H1 (cell line): ENCODE results near the gene NCSTN. TPM values are rescaled to one million over a fixed set of nuclear protein-coding genes. Genes with fewer than 3 reads are reported as not detected.

ENCODE experiments used
- CTCF ChIA-PET: fragments of 300-600 bp; sonication (Branson Sonifier 250); formaldehyde crosslinking; loops from one replicate; lab custom pipeline; 2021; ENCODE audit not compliant: partially characterized antibody; lab: Charles Lee
- POLR2A ChIA-PET: fragments of 300-600 bp; sonication (Branson Sonifier 250); formaldehyde crosslinking; loops from one replicate; lab custom pipeline; 2021; ENCODE audit warnings: inconsistent platforms; ENCODE audit not compliant: partially characterized antibody; lab: Charles Lee
- DNase-seq, 2 experiments: peaks; one replicate each; pipeline versions ENCODE4 v3.0.0 to v3.0.0-alpha.2; 2010 to 2022; ENCODE audit warnings: low spot score in 2 of 2, low read depth in 1 of 2, mixed read lengths in 1 of 2
- FAIRE-seq: peaks from 2 replicates; lab custom pipeline; 2011; peaks lifted over from hg19 to GRCh38; lab: Jason Lieb, UNC
- H2AFZ ChIP-seq: 2 replicates; pipeline ENCODE4 v1.8.1; 2012; ENCODE audit warnings: low read length, inconsistent platforms
- H2AK5ac ChIP-seq: 2 replicates; pipeline ENCODE4 v1.6.1; 2013; ENCODE audit warnings: low read depth, low read length
- H2BK120ac ChIP-seq: replicated peaks from 2 replicates; pipeline ENCODE3; 2013; ENCODE audit warnings: low read depth, low read length, inconsistent platforms
- H2BK12ac ChIP-seq: 2 replicates; pipeline ENCODE4 v1.6.1; 2013; ENCODE audit warnings: low read depth, low read length
- H2BK15ac ChIP-seq: 2 replicates; pipeline ENCODE4 v1.6.1; 2013; ENCODE audit warnings: low read length
- H2BK20ac ChIP-seq: 2 replicates; pipeline ENCODE4 v1.6.1; 2013; ENCODE audit warnings: low read length
- H2BK5ac ChIP-seq: 2 replicates; pipeline ENCODE4 v1.6.1; 2013; ENCODE audit warnings: low read depth, low read length
- H3K14ac ChIP-seq: 2 replicates; pipeline ENCODE4 v1.6.1; 2013; ENCODE audit warnings: inconsistent platforms; ENCODE audit not compliant: insufficient read length
- H3K18ac ChIP-seq: 2 replicates; pipeline ENCODE4 v1.6.1; 2013; ENCODE audit warnings: low read length; ENCODE audit errors: extremely low read depth
- H3K23ac ChIP-seq: 2 replicates; pipeline ENCODE4 v1.6.1; 2013; ENCODE audit warnings: inconsistent platforms; ENCODE audit not compliant: insufficient read length
- H3K23me2 ChIP-seq: 2 replicates; pipeline ENCODE4 v1.6.1; 2013; ENCODE audit warnings: low read depth, low read length
- H3K27ac ChIP-seq: 2 replicates; pipeline ENCODE4 v1.6.1; 2011; ENCODE audit warnings: low read depth, low read length, inconsistent platforms
- H3K27me3 ChIP-seq, 4 experiments: replicated peaks in 1 of 4; 1 replicate in 1 of 4; 2 replicates in 3 of 4; pipeline versions ENCODE4 v1.6.1 to v1.8.1; 2011 to 2013; ENCODE audit warnings: low read length in 3 of 4, mild to moderate bottlenecking in 3 of 4, inconsistent platforms in 2 of 4, mixed read lengths in 2 of 4, moderate library complexity in 1 of 4; ENCODE audit not compliant: control insufficient read depth in 3 of 4, insufficient read depth in 3 of 4; ENCODE audit errors: extremely low read depth in 1 of 4
- H3K36me3 ChIP-seq, 4 experiments: 2 replicates each; pipeline versions ENCODE4 v1.6.1 to v1.8.1; 2011 to 2013; ENCODE audit warnings: mild to moderate bottlenecking in 4 of 4, low read length in 3 of 4, moderate library complexity in 2 of 4, control low read depth in 1 of 4, inconsistent platforms in 1 of 4; ENCODE audit not compliant: insufficient read depth in 4 of 4, control insufficient read depth in 2 of 4
- H3K4ac ChIP-seq: replicated peaks from 2 replicates; pipeline ENCODE3; 2013; ENCODE audit warnings: low read length, low read depth, mixed read lengths, inconsistent platforms; ENCODE audit not compliant: insufficient read length
- H3K4me1 ChIP-seq, 4 experiments: replicated peaks in 1 of 4; 1 replicate in 1 of 4; 2 replicates in 3 of 4; pipeline versions ENCODE4 v1.6.1 to v1.8.1; 2011 to 2013; ENCODE audit warnings: low read length in 3 of 4, inconsistent platforms in 2 of 4, mixed read lengths in 1 of 4; ENCODE audit not compliant: insufficient read depth in 4 of 4, control insufficient read depth in 3 of 4
- H3K4me2 ChIP-seq, 2 experiments: 2 replicates each; pipeline versions ENCODE4 v1.6.1 to v1.8.1; 2011 to 2013; ENCODE audit warnings: low read depth in 2 of 2, low read length in 2 of 2, control low read depth in 1 of 2, inconsistent platforms in 1 of 2, mild to moderate bottlenecking in 1 of 2; ENCODE audit not compliant: insufficient read depth in 1 of 2
- H3K4me3 ChIP-seq, 4 experiments: fragments of 200-600, 300-600 bp in 1 of 4; sonication (generic), shearing (Covaris generic), sonication (Bioruptor Twin) in 1 of 4; 2 replicates each; pipeline versions ENCODE4 v1.5.1 to v1.8.1; 2011 to 2016; ENCODE audit warnings: low read length in 4 of 4, low read depth in 3 of 4, control low read depth in 2 of 4, inconsistent platforms in 2 of 4, mild to moderate bottlenecking in 2 of 4, mixed read lengths in 1 of 4, moderate library complexity in 1 of 4; ENCODE audit not compliant: insufficient read depth in 2 of 4; ENCODE audit errors: extremely low read depth in 1 of 4
- H3K56ac ChIP-seq: replicated peaks from 2 replicates; pipeline ENCODE3; 2013; ENCODE audit warnings: low read depth, mild to moderate bottlenecking, mixed read lengths, low read length, inconsistent platforms; ENCODE audit not compliant: insufficient read length
- H3K79me1 ChIP-seq: 2 replicates; pipeline ENCODE4 v1.6.1; 2013; ENCODE audit warnings: low read depth, low read length, control low read depth
- H3K79me2 ChIP-seq, 2 experiments: 2 replicates each; pipeline versions ENCODE4 v1.6.1 to v1.8.1; 2012 to 2013; ENCODE audit warnings: low read length in 2 of 2, mild to moderate bottlenecking in 2 of 2, inconsistent platforms in 1 of 2; ENCODE audit not compliant: insufficient read depth in 2 of 2, control insufficient read depth in 1 of 2
- H3K9ac ChIP-seq, 4 experiments: replicated peaks in 1 of 4; 1 replicate in 1 of 4; 2 replicates in 3 of 4; pipeline versions ENCODE4 v1.6.1 to v1.8.1; 2011 to 2013; ENCODE audit warnings: low read depth in 3 of 4, low read length in 3 of 4, control low read depth in 2 of 4, mild to moderate bottlenecking in 2 of 4, moderate library complexity in 2 of 4, inconsistent platforms in 1 of 4; ENCODE audit errors: extremely low read depth in 1 of 4
- H3K9me3 ChIP-seq, 2 experiments: 2 replicates each; pipeline versions ENCODE4 v1.6.1 to v1.8.1; 2012 to 2013; ENCODE audit warnings: mild to moderate bottlenecking in 2 of 2, moderate library complexity in 2 of 2, control low read depth in 1 of 2, inconsistent platforms in 1 of 2, low read depth in 1 of 2, low read length in 1 of 2, mixed read lengths in 1 of 2; ENCODE audit not compliant: insufficient read depth in 2 of 2
- H4K20me1 ChIP-seq, 2 experiments: replicated peaks in 1 of 2; 2 replicates each; pipeline versions ENCODE3 to v1.8.1; 2011 to 2013; ENCODE audit warnings: inconsistent platforms in 2 of 2, low read length in 2 of 2, mild to moderate bottlenecking in 1 of 2; ENCODE audit not compliant: insufficient read depth in 2 of 2, control insufficient read depth in 1 of 2
- H4K5ac ChIP-seq: 2 replicates; pipeline ENCODE4 v1.6.1; 2013; ENCODE audit warnings: low read length, low read depth, mixed read lengths, inconsistent platforms; ENCODE audit not compliant: insufficient read length
- H4K8ac ChIP-seq: 2 replicates; pipeline ENCODE4 v1.8.0; 2013; ENCODE audit warnings: mild to moderate bottlenecking, moderate library complexity, low read length, inconsistent platforms; ENCODE audit not compliant: insufficient read depth; ENCODE audit errors: extremely low read depth
- H4K91ac ChIP-seq: replicated peaks from 2 replicates; pipeline ENCODE3; 2013; ENCODE audit warnings: low read length, mixed read lengths, inconsistent platforms; ENCODE audit not compliant: insufficient read length
- CHD2 ChIP-seq: IDR thresholded peaks from 2 replicates; pipeline ENCODE4 v1.6.1; 2012; ENCODE audit warnings: low read length, improper control_type of control experiment
- CTBP2 ChIP-seq: IDR thresholded peaks from 2 replicates; pipeline ENCODE4 v1.7.0; 2011; ENCODE audit warnings: borderline replicate concordance, mild to moderate bottlenecking, moderate library complexity, mixed read lengths, low read length; ENCODE audit not compliant: insufficient read depth, insufficient read length
- EGR1 ChIP-seq: IDR thresholded peaks from 2 replicates; pipeline ENCODE4 v1.6.1; 2011; ENCODE audit warnings: low read depth, low read length, borderline replicate concordance
- EP300 ChIP-seq, 2 experiments: IDR thresholded peaks; 1 replicate in 1 of 2; 2 replicates in 1 of 2; pipeline ENCODE4 v1.6.1; 2011 to 2012; ENCODE audit warnings: low read depth in 2 of 2, low read length in 2 of 2, mild to moderate bottlenecking in 2 of 2, borderline replicate concordance in 1 of 2, inconsistent platforms in 1 of 2, moderate library complexity in 1 of 2
- GABPA ChIP-seq: IDR thresholded peaks from 2 replicates; pipeline ENCODE4 v1.6.1; 2011; ENCODE audit warnings: mild to moderate bottlenecking, low read length, moderate library complexity, borderline replicate concordance; ENCODE audit not compliant: insufficient read depth
- KDM4A ChIP-seq: IDR thresholded peaks from one replicate; pipeline ENCODE4 v1.7.1; 2012; ENCODE audit warnings: low read depth, mild to moderate bottlenecking, moderate library complexity, low read length, inconsistent platforms; ENCODE audit not compliant: severe bottlenecking
- TBP ChIP-seq: IDR thresholded peaks from 2 replicates; pipeline ENCODE4 v1.6.1; 2011; ENCODE audit warnings: low read depth, low read length, improper control_type of control experiment
- WGBS, 2 experiments: shearing (Covaris generic) in 1 of 2; methylation state at CpG; one replicate each; pipeline versions ENCODE4 v1.1.6 to v1.1.7; 2013 to 2015; ENCODE audit warnings: low lambda C conversion rate in 2 of 2, mixed read lengths in 2 of 2, inconsistent platforms in 1 of 2, low coverage in 1 of 2, missing lambda C conversion rate in 1 of 2; ENCODE audit not compliant: insufficient replicate concordance in 2 of 2, insufficient coverage in 1 of 2, insufficient read length in 1 of 2; ENCODE audit errors: extremely low coverage in 1 of 2, missing lambda C conversion rate in 1 of 2; 5-methylcytosine and 5-hydroxymethylcytosine counted together
- polyA plus RNA-seq, 7 experiments: library from polyadenylated mRNA; depleted of rRNA in 3 of 7; stranded (reverse) in 5 of 7; unstranded in 2 of 7; fragments of >200 nt in 5 of 7; fragments of 200-250 nt in 2 of 7; gene quantifications; 1 replicate in 5 of 7; 2 replicates in 1 of 7; 4 replicates in 1 of 7; pipeline versions ENCODE4 v1.2.1 to v1.2.3, GENCODE V29; 2011 to 2013; ENCODE audit warnings: missing spikeins in 2 of 7, mixed read lengths in 2 of 7
- total RNA-seq: library from RNA; stranded (reverse); fragmentation: NEBNext Ultra II Directional; extraction: Animal tissue kit (Norgen Biotek cat#: 25700); gene quantifications from 2 replicates; pipeline ENCODE4 v1.2.1, GENCODE V29; 2021

The NCSTN gene
- total and polyA plus RNA-seq, 2 of the 8 experiments (the other 6 are each of a cell fraction or from before 2014, with no cell fraction given): 64.7 to 125 TPM

DNA sequence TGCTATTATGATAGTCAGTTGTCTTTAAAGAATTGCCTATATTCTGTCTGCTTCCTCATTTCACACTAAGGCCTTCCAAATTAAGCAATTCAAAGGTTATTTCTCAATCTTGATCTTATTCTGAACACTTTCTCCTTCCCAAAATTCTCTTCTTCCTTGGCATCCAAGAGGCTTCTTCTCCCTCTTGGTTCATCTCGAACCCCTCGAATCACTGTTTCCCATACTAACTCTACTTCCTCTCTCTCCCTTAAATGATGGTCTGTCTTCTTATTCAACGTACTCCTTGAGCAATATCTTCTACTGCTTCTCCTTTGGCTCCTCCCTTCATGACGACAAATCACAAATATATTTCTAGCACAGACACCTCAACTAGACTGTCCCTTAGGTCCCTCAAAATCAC lies 4.6 kb upstream of the NCSTN start:
- no peak overlapping the region for H3K4me3 ChIP-seq
- 94% methylated on average over 4 of the region's 4 CpGs; no CpG with 5 or more reads in 1 of the 2 experiments for WGBS, 2 experiments
- H2AFZ ChIP-seq: no peak overlapping the region
- POLR2A ChIA-PET: no interaction called here
- no peak overlapping the region for H3K27ac ChIP-seq
- H3K9me3 ChIP-seq: no peaks in the 10 kb centered on the region
- H3K4me2 ChIP-seq: no peak overlapping the region
- H3K4ac ChIP-seq: no peak overlapping the region
- no peaks in the 10 kb centered on the region; the same call in 1 of the 2 replicates for H3K79me1 ChIP-seq
- no peak overlapping the region for H4K8ac ChIP-seq
- H4K5ac ChIP-seq: no peak overlapping the region
- no peak overlapping the region for H3K18ac ChIP-seq
- H3K27me3 ChIP-seq: no peaks in the 10 kb centered on the region
- DNase-seq (no peak), FAIRE-seq (no peak)
- no peak overlapping the region for H3K9ac ChIP-seq
- H3K23me2 ChIP-seq: no peaks in the 10 kb centered on the region; the same call in 1 of the 2 replicates
- no peak overlapping the region for H2BK5ac ChIP-seq
- H4K20me1 ChIP-seq: peaks cover 0 to 4% of the 10 kb centered on the region in 2 experiments
- no peak overlapping the region for H2BK20ac ChIP-seq
- H3K23ac ChIP-seq: no peak overlapping the region
- H3K79me2 ChIP-seq: peaks cover 13 to 43% of the 10 kb centered on the region in 2 experiments
- peaks cover 14 to 37% (median 24%) of the 10 kb centered on the region in 4 experiments for H3K36me3 ChIP-seq
- no peak overlapping the region for H2AK5ac ChIP-seq
- CTCF ChIA-PET: interaction anchor here (0.8 to 2.9 kb wide), 5 partner anchors 16 to 230 kb away, joined by 3 to 13 read pairs (median 5); no protein-coding TSS in a partner anchor
- H2BK15ac ChIP-seq: no peak overlapping the region
- H2BK12ac ChIP-seq: no peak overlapping the region
- no peak overlapping the region for H3K56ac ChIP-seq
- H3K14ac ChIP-seq: no peak overlapping the region
- no peak overlapping the region for H2BK120ac ChIP-seq
- H4K91ac ChIP-seq: no peak overlapping the region
- no peak for TF ChIP-seq GABPA
- no peak for TF ChIP-seq TBP
- no peak for TF ChIP-seq EGR1
- TF ChIP-seq CHD2: no peak
- TF ChIP-seq EP300 (IDR thresholded peaks at IDR 0.05; ENCODE audit: borderline replicate concordance in 1 of 2, low read depth in 2 of 2, low read length in 2 of 2): no peak
- TF ChIP-seq CTBP2: no peak
- TF ChIP-seq KDM4A: no peak
- no peaks in the 10 kb centered on the region; a peak in 1 of 7 replicates for H3K4me1 ChIP-seq
